Cardiac fibroblast (primary cell): Measurements from ENCODE around the gene STX2.
"Not testable (repeated sequence)": the region's sequence is repeated elsewhere in the genome, so short reads cannot be mapped to it uniquely, and the experiment has no call there.

Source experiments
- DNase-seq, 2 donors: peaks; one replicate each; pipeline versions ENCODE4 v3.0.0 to v3.0.0-alpha.2; 2010; ENCODE audit warnings: low read depth in 2 of 2
- H3K4me3 ChIP-seq, 2 donors: replicated peaks in 1 of 2; 1 replicate in 1 of 2; 2 replicates in 1 of 2; pipeline ENCODE4 v1.5.1; 2011; ENCODE audit warnings: low read depth in 2 of 2, low read length in 2 of 2, mild to moderate bottlenecking in 2 of 2, moderate library complexity in 1 of 2
- TF ChIP-seq, protein P1 (sequence below): IDR thresholded peaks from one replicate; pipeline ENCODE4 v1.5.1; 2011; ENCODE audit warnings: low read depth, mild to moderate bottlenecking, low read length, inconsistent platforms

The STX2 gene

DNA sequence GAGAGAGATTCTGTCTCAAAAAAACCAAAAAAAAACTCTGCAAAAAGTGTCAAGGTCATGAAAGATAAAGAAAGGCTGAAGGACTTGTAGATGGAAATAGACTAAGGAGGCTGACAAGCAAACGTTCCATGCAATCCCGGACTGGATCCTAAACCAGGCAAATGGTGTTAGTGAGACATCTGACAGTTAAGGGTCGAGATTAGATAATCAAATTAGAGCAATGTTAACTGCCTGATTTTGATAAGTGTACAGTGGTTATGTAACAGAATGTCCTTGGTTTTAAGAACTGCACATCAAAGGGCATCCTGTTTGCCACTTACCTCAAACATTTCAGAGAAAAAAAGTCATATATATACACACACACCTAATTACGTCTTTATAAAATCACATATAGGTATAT, 29.4 kb upstream of the STX2 start:
- DNase-seq: no peak
- H3K4me3 ChIP-seq: no peak overlapping the region
- TF ChIP-seq, protein P1, sequence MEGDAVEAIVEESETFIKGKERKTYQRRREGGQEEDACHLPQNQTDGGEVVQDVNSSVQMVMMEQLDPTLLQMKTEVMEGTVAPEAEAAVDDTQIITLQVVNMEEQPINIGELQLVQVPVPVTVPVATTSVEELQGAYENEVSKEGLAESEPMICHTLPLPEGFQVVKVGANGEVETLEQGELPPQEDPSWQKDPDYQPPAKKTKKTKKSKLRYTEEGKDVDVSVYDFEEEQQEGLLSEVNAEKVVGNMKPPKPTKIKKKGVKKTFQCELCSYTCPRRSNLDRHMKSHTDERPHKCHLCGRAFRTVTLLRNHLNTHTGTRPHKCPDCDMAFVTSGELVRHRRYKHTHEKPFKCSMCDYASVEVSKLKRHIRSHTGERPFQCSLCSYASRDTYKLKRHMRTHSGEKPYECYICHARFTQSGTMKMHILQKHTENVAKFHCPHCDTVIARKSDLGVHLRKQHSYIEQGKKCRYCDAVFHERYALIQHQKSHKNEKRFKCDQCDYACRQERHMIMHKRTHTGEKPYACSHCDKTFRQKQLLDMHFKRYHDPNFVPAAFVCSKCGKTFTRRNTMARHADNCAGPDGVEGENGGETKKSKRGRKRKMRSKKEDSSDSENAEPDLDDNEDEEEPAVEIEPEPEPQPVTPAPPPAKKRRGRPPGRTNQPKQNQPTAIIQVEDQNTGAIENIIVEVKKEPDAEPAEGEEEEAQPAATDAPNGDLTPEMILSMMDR: no peak

GRCh38 chr12:130863298-130863697, 24.2 kb upstream of the STX2 start:
- TF ChIP-seq, protein P1: no peak
- DNase-seq: no peak
- no peak overlapping the region for H3K4me3 ChIP-seq

- not testable (repeated sequence) for DNase-seq, H3K4me3 ChIP-seq
Measured at GRCh38 chr12:130862771-130863170, 23.7 kb upstream of the STX2 start.

DNA sequence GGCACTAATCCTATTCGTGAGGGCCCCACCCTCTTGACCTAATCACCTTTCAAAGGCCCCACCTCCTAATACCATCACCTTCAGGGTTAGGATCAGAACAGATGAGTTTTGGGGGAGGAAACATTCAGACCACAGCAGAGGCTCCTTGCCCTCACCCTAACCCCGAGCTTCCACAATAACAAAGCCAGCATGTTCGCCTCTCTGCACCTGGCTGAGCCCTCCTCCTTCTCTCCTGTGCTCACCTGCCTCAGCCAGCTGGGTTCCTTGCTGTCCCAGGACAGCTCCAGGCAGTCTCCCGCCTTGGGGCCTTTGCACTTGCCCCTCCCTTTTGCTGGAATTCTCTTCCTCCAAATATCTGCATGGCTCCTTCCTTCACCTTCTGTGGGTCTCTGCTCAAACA, 23.1 kb upstream of the STX2 start:
- TF ChIP-seq, protein P1: no peak
- no peak overlapping the region for H3K4me3 ChIP-seq
- no peak for DNase-seq

GRCh38 chr12:130860311-130860710, 21.3 kb upstream of the STX2 start:
- H3K4me3 ChIP-seq: no peak overlapping the region
- TF ChIP-seq, protein P1: no peak
- no peak for DNase-seq

GRCh38 chr12:130859161-130859560, 20.1 kb upstream of the STX2 start:
- no peak for DNase-seq
- TF ChIP-seq, protein P1: no peak
- H3K4me3 ChIP-seq: no peak overlapping the region

DNA sequence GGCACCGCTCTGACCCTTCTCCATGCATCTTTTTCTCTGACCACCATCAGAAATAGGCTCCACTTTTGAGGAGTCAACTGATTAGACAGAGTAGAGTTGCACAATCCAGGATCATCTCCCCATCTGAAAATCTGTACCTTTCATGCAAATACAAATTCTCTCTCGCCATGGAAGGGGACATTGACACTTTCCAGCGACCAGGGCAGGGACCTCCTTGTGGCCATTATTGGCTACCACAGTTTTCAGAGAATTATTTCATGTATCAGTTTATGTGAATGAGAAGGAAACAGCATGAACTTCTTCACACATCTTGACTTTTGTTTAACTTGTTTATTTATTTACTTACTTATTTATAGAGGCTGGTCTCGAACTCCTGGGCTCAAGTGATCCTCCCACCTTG, 19.0 kb upstream of the STX2 start:
- no peak for DNase-seq
- TF ChIP-seq, protein P1: no peak
- H3K4me3 ChIP-seq: no peak overlapping the region
